Endothelial cell of umbilical vein (primary cell): ENCODE data around the gene SH3TC2. TPM values are rescaled to one million over a fixed set of nuclear protein-coding genes. Genes with fewer than 3 reads are reported as not detected.

ENCODE experiments used
- BruUV-seq: library from RNA; stranded (reverse); fragments of 400-500 nt; replicated peaks from 2 replicates; lab custom pipeline; 2021; lab: Mats Ljungman, UMichigan
- CTCF ChIA-PET: fragments of 300-600, 350-600 bp; sonication (Branson Sonifier 250); formaldehyde crosslinking; loops from one replicate; lab custom pipeline; 2021; ENCODE audit warnings: antibody characterized with exemption, inconsistent platforms; lab: Charles Lee
- POLR2A ChIA-PET: fragments of 300-600, 350-600 bp; sonication (Branson Sonifier 250); formaldehyde crosslinking; loops from one replicate; lab custom pipeline; 2021; ENCODE audit warnings: antibody characterized with exemption, inconsistent platforms; lab: Charles Lee
- DNase-seq: peaks from one replicate; pipeline ENCODE4 v3.0.0-alpha.2; 2011; ENCODE audit warnings: low read depth, low spot score
- FAIRE-seq: peaks from 2 replicates; lab custom pipeline; 2011; peaks lifted over from hg19 to GRCh38; lab: Jason Lieb, UNC
- H2AFZ ChIP-seq: 2 replicates; pipeline ENCODE4 v1.6.0; 2012; ENCODE audit warnings: low read depth, low read length, control low read depth, inconsistent platforms
- H3K27ac ChIP-seq: 2 replicates; pipeline ENCODE4 v1.5.1; 2011; ENCODE audit warnings: low read depth, mild to moderate bottlenecking, control low read depth, low read length, moderate library complexity; ENCODE audit not compliant: insufficient read depth
- H3K27me3 ChIP-seq, 2 experiments: 2 replicates each; pipeline versions ENCODE4 v1.6.0 to v1.6.1; 2011; ENCODE audit warnings: low read length in 2 of 2, mixed read lengths in 1 of 2; ENCODE audit not compliant: control insufficient read depth in 2 of 2, insufficient read depth in 2 of 2
- H3K36me3 ChIP-seq, 2 experiments: 2 replicates in 1 of 2; 3 replicates in 1 of 2; pipeline ENCODE4 v1.5.1; 2011; ENCODE audit warnings: low read length in 2 of 2, mild to moderate bottlenecking in 1 of 2, moderate library complexity in 1 of 2; ENCODE audit not compliant: control insufficient read depth in 2 of 2, insufficient read depth in 2 of 2; ENCODE audit errors: extremely low read depth in 1 of 2
- H3K4me1 ChIP-seq: 3 replicates; pipeline ENCODE4 v1.5.1; 2011; ENCODE audit warnings: mild to moderate bottlenecking, low read length; ENCODE audit not compliant: control insufficient read depth, insufficient read depth; ENCODE audit errors: extremely low read depth
- H3K4me2 ChIP-seq: 2 replicates; pipeline ENCODE4 v1.6.1; 2011; ENCODE audit warnings: low read length, control low read depth, mixed read lengths; ENCODE audit not compliant: insufficient read depth
- H3K4me3 ChIP-seq, 3 experiments: fragments of 200-600 bp in 1 of 3; sonication (generic), shearing (Covaris generic) in 1 of 3; replicated peaks in 1 of 3; 2 replicates each; pipeline ENCODE4 v1.5.1; 2011 to 2016; ENCODE audit warnings: control low read depth in 3 of 3, low read length in 3 of 3, mild to moderate bottlenecking in 2 of 3, inconsistent platforms in 1 of 3, low read depth in 1 of 3, moderate library complexity in 1 of 3; ENCODE audit not compliant: insufficient read depth in 1 of 3
- H3K79me2 ChIP-seq: 2 replicates; pipeline ENCODE4 v1.6.0; 2012; ENCODE audit warnings: low read length, inconsistent platforms; ENCODE audit not compliant: control insufficient read depth, insufficient read depth
- H3K9ac ChIP-seq: replicated peaks from 2 replicates; pipeline ENCODE3; 2011; ENCODE audit warnings: low read length, control low read depth; ENCODE audit not compliant: insufficient read depth; ENCODE audit errors: extremely low read depth
- H3K9me1 ChIP-seq: replicated peaks from 3 replicates; pipeline ENCODE4 v1.6.0; 2011; ENCODE audit warnings: mild to moderate bottlenecking, low read length; ENCODE audit not compliant: control insufficient read depth, insufficient read depth; ENCODE audit errors: extremely low read depth
- H3K9me3 ChIP-seq: replicated peaks from 2 replicates; pipeline ENCODE4 v1.5.1; 2012; ENCODE audit warnings: low read length, inconsistent platforms; ENCODE audit not compliant: control insufficient read depth, insufficient read depth
- H4K20me1 ChIP-seq: replicated peaks from 2 replicates; pipeline ENCODE3; 2011; ENCODE audit warnings: mild to moderate bottlenecking, low read length; ENCODE audit not compliant: control insufficient read depth, insufficient read depth; ENCODE audit errors: extremely low read depth
- EZH2 ChIP-seq: IDR thresholded peaks from 2 replicates; pipeline ENCODE4 v1.6.1; 2012; ENCODE audit warnings: borderline replicate concordance, low read depth, mild to moderate bottlenecking, moderate library complexity, low read length, inconsistent platforms; ENCODE audit not compliant: severe bottlenecking
- FOS ChIP-seq: IDR thresholded peaks from 2 replicates; pipeline ENCODE4 v1.6.1; 2011; ENCODE audit warnings: mild to moderate bottlenecking, low read length, moderate library complexity, borderline replicate concordance; ENCODE audit not compliant: insufficient read depth
- GATA2 ChIP-seq: IDR thresholded peaks from 2 replicates; pipeline ENCODE4 v1.7.0; 2011; ENCODE audit warnings: low read depth, mild to moderate bottlenecking, moderate library complexity, mixed read lengths, low read length; ENCODE audit not compliant: insufficient read length, insufficient read depth
- JUN ChIP-seq: IDR thresholded peaks from 2 replicates; pipeline ENCODE4 v1.6.1; 2011; ENCODE audit warnings: borderline replicate concordance, low read depth; ENCODE audit not compliant: insufficient read length, insufficient read depth
- MYC ChIP-seq: IDR thresholded peaks from one replicate; pipeline ENCODE4 v1.6.1; 2011; ENCODE audit warnings: mild to moderate bottlenecking, low read depth, low read length
- POLR2A ChIP-seq: IDR thresholded peaks from 2 replicates; pipeline ENCODE4 v1.6.1; 2012; ENCODE audit warnings: low read depth, mild to moderate bottlenecking, control low read depth, low read length
- POLR2AphosphoS5 ChIP-seq: IDR thresholded peaks from 2 replicates; pipeline ENCODE4 v1.6.1; 2012; ENCODE audit warnings: low read depth, mild to moderate bottlenecking, control low read depth, low read length, moderate library complexity; ENCODE audit not compliant: insufficient read depth
- dilution Hi-C: fragments of 300-500 bp; cut with MboI; formaldehyde crosslinking; loops from one replicate; pipeline ENCODE4 v1.15.0; 2019; ENCODE audit warnings: low sequenced_read_pairs; ENCODE audit not compliant: extremely low pct_ligation_motif_present
- intact Hi-C: fragments of 100-400 bp; cut with micrococcal nuclease; formaldehyde crosslinking; loops from one replicate; pipeline ENCODE4 v1.10.0; 2022
- polyA plus RNA-seq, 4 experiments: library from polyadenylated mRNA; depleted of rRNA in 3 of 4; stranded (reverse) in 3 of 4; unstranded in 1 of 4; fragments of >200 nt; gene quantifications; 2 replicates each; pipeline versions ENCODE4 v1.2.1 to v1.2.3, GENCODE V29; 2011 to 2012; ENCODE audit warnings: missing spikeins in 1 of 4
- total RNA-seq: library from RNA; stranded (reverse); gene quantifications from 2 replicates; pipeline ENCODE4 v1.2.3, GENCODE V29; 2021
- TF ChIP-seq, protein P1 (sequence below), 2 donors: IDR thresholded peaks; 1 replicate in 1 of 2; 2 replicates in 1 of 2; pipeline ENCODE4 v1.5.1; 2011; ENCODE audit warnings: low read length in 2 of 2, mild to moderate bottlenecking in 2 of 2, moderate library complexity in 2 of 2, control low read depth in 1 of 2, inconsistent platforms in 1 of 2, low read depth in 1 of 2; ENCODE audit not compliant: insufficient read depth in 1 of 2; ENCODE audit errors: extremely low read depth in 1 of 2
- TF ChIP-seq, protein P2 (sequence below): IDR thresholded peaks from 2 replicates; pipeline ENCODE4 v1.6.1; 2011; ENCODE audit not compliant: insufficient read depth, insufficient read length

The SH3TC2 gene
- total and polyA plus RNA-seq, 2 donors (not counting 3 experiments of a cell fraction or from before 2014, with no cell fraction given), result 0.91 to 4.3 TPM

DNA sequence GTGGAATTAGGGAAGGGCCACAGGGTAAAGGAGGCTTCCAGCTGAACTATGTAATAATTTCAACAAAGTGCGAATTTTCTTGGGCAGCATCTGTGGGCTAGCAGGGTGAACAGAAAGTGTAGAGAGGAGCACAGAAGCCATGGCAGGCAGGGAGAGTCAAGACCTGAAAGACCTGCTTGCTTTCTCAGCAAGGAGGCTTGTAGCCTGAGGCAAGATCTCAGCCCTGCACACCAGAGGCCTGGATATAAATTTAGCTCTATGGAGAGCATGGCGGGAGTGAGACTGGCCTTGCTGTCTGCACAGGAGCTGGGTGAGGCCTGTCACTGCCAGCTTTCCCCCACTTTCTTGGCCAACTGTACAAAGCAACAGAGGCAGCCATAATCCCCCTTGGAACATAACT is 32.1 kb upstream of the SH3TC2 start:
- Histone ChIP-seq H3K9ac (no peak overlapping the region), H3K9me3 (no peaks in the 10 kb centered on the region), H3K4me1 (no peaks in the 10 kb centered on the region), H3K4me2 (no peak overlapping the region), H3K27me3 (no peaks in the 10 kb centered on the region), H2AFZ (no peak overlapping the region), H4K20me1 (no peaks in the 10 kb centered on the region), H3K4me3 (no peak overlapping the region), H3K27ac (no peak overlapping the region), H3K36me3 (no peaks in the 10 kb centered on the region), H3K9me1 (no peaks in the 10 kb centered on the region), H3K79me2 (no peaks in the 10 kb centered on the region)
- dilution Hi-C loops (no loop called here), intact Hi-C loops (no loop called here)
- no peak for DNase-seq
- POLR2A ChIA-PET, result no interaction called here
- FAIRE-seq, result no peak
- TF ChIP-seq POLR2A (no peak), JUN (no peak), FOS (no peak), POLR2AphosphoS5 (no peak), MYC (no peak), GATA2 (no peak), EZH2 (no peak)
- TF ChIP-seq, protein P1, sequence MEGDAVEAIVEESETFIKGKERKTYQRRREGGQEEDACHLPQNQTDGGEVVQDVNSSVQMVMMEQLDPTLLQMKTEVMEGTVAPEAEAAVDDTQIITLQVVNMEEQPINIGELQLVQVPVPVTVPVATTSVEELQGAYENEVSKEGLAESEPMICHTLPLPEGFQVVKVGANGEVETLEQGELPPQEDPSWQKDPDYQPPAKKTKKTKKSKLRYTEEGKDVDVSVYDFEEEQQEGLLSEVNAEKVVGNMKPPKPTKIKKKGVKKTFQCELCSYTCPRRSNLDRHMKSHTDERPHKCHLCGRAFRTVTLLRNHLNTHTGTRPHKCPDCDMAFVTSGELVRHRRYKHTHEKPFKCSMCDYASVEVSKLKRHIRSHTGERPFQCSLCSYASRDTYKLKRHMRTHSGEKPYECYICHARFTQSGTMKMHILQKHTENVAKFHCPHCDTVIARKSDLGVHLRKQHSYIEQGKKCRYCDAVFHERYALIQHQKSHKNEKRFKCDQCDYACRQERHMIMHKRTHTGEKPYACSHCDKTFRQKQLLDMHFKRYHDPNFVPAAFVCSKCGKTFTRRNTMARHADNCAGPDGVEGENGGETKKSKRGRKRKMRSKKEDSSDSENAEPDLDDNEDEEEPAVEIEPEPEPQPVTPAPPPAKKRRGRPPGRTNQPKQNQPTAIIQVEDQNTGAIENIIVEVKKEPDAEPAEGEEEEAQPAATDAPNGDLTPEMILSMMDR (IDR thresholded peaks at IDR 0.05; ENCODE audit: extremely low read depth in 1 of 2, insufficient read depth in 1 of 2, low read depth in 1 of 2, low read length in 2 of 2), result no peak
- TF ChIP-seq, protein P2, sequence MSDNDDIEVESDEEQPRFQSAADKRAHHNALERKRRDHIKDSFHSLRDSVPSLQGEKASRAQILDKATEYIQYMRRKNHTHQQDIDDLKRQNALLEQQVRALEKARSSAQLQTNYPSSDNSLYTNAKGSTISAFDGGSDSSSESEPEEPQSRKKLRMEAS, result no peak
- CTCF ChIA-PET, result interaction anchor here (0.8 to 1.0 kb wide), 3 partner anchors 14 to 60 kb away, joined by 3 read pairs; no protein-coding TSS in a partner anchor
- BruUV-seq, result no TSS peak
